HEK293 (cell line): ENCODE results near the gene KRT32.

Experiments
- CTCF ChIP-seq: fragments of 450-650 bp; formaldehyde crosslinking; IDR thresholded peaks from 2 replicates; pipeline ENCODE4 v1.5.1; 2016; ENCODE audit warnings: missing biosample characterization, missing genetic modification characterization
- GLI2 ChIP-seq: fragments of 450-650 bp; formaldehyde crosslinking; IDR thresholded peaks from 2 replicates; pipeline ENCODE4; 2017; ENCODE audit warnings: missing biosample characterization, missing genetic modification characterization, low read depth, borderline replicate concordance
- MZF1 ChIP-seq: fragments of 450-650 bp; formaldehyde crosslinking; IDR thresholded peaks from 2 replicates; pipeline ENCODE4 v1.5.1; 2017; ENCODE audit warnings: missing biosample characterization, missing genetic modification characterization, borderline replicate concordance
- PBX3 ChIP-seq: sonication (generic); formaldehyde crosslinking; IDR thresholded peaks from 2 replicates; pipeline ENCODE4 v1.8.1; 2022; ENCODE audit warnings: mild to moderate bottlenecking, moderate library complexity, missing genetic modification reagents
- PRDM10 ChIP-seq: fragments of 450-650 bp; formaldehyde crosslinking; IDR thresholded peaks from 2 replicates; pipeline ENCODE4 v1.5.1; 2016; ENCODE audit warnings: missing biosample characterization, missing genetic modification characterization
- YY1 ChIP-seq: fragments of 450-650 bp; formaldehyde crosslinking; IDR thresholded peaks from 2 replicates; pipeline ENCODE4 v1.5.1; 2018; ENCODE audit warnings: missing biosample characterization, missing genetic modification characterization
- ZBTB8A ChIP-seq: fragments of 450-650 bp; formaldehyde crosslinking; IDR thresholded peaks from 2 replicates; pipeline ENCODE4 v1.5.1; 2016; ENCODE audit warnings: missing biosample characterization, missing genetic modification characterization
- ZNF138 ChIP-seq: fragments of 450-650 bp; formaldehyde crosslinking; IDR thresholded peaks from 2 replicates; pipeline ENCODE4 v1.5.1; 2016; ENCODE audit warnings: missing biosample characterization, missing genetic modification characterization, borderline replicate concordance
- ZNF148 ChIP-seq: fragments of 450-650 bp; formaldehyde crosslinking; IDR thresholded peaks from 2 replicates; pipeline ENCODE4 v1.5.0; 2017; ENCODE audit warnings: missing biosample characterization, missing genetic modification characterization, borderline replicate concordance
- ZNF18 ChIP-seq: fragments of 450-650 bp; formaldehyde crosslinking; IDR thresholded peaks from 2 replicates; pipeline ENCODE4 v1.5.1; 2016; ENCODE audit warnings: missing biosample characterization, missing genetic modification characterization
- ZNF274 ChIP-seq, 2 experiments: fragments of 200-500 bp in 1 of 2; fragments of 450-650 bp in 1 of 2; sonication (Bioruptor generic) in 1 of 2; formaldehyde crosslinking in 1 of 2; IDR thresholded peaks; 2 replicates each; pipeline versions ENCODE4 v1.5.1 to v1.6.1; 2014 to 2016; ENCODE audit warnings: borderline replicate concordance in 1 of 2, inconsistent platforms in 1 of 2, low read length in 1 of 2, missing biosample characterization in 1 of 2, missing genetic modification characterization in 1 of 2
- ZNF48 ChIP-seq: fragments of 450-650 bp; formaldehyde crosslinking; IDR thresholded peaks from 2 replicates; pipeline ENCODE4 v1.5.1; 2016; ENCODE audit warnings: missing biosample characterization, missing genetic modification characterization
- ZNF530 ChIP-seq: fragments of 450-650 bp; formaldehyde crosslinking; IDR thresholded peaks from 2 replicates; pipeline ENCODE4 v1.5.1; 2016; ENCODE audit warnings: low read depth, missing biosample characterization, missing genetic modification characterization
- ZNF792 ChIP-seq: fragments of 450-650 bp; formaldehyde crosslinking; IDR thresholded peaks from 2 replicates; pipeline ENCODE4 v1.5.1; 2016; ENCODE audit warnings: missing biosample characterization, missing genetic modification characterization

- no peak for TF ChIP-seq ZNF18 (tag by site-specific recombination)
- TF ChIP-seq MZF1 = no peak
- TF ChIP-seq CTCF (tag by site-specific recombination) = no peak
- no peak for TF ChIP-seq ZNF274 (IDR thresholded peaks at IDR 0.05; ENCODE audit: low read length)
- TF ChIP-seq ZNF274 (tag by site-specific recombination; IDR thresholded peaks at IDR 0.05; ENCODE audit: borderline replicate concordance) = no peak
- no peak for TF ChIP-seq ZNF48 (tag by site-specific recombination)
- TF ChIP-seq ZNF530 (tag by site-specific recombination) = no peak
- no peak for TF ChIP-seq ZNF138 (tag by site-specific recombination)
- TF ChIP-seq ZNF148 (tag by site-specific recombination) = no peak
- TF ChIP-seq YY1 (tag by site-specific recombination) = no peak
- no peak for TF ChIP-seq ZNF792 (tag by site-specific recombination)
- TF ChIP-seq GLI2 (tag by site-specific recombination) = no peak
- TF ChIP-seq ZBTB8A (tag by site-specific recombination) = no peak
- TF ChIP-seq PRDM10 (tag by site-specific recombination) = no peak
- no peak for TF ChIP-seq PBX3 (CRISPR knock-in tag)
Measured at GRCh38 chr17:41440531-41441033, 26.6 kb downstream of the KRT32 start, which contains the start of gene KRT38.
